K562 treated with DMSO at 1 percent for 4 hours (cell line): ENCODE measurements around the gene HBB. TPM values are rescaled to one million over a fixed set of nuclear protein-coding genes. Genes with fewer than 3 reads are reported as not detected.

Source experiments
- total RNA-seq: library from RNA; unstranded; fragments of 300-600 nt; gene quantifications from 2 replicates; pipeline ENCODE4 v1.2.3, GENCODE V29; 2022; ENCODE audit not compliant: insufficient read depth

The HBB gene
- not detected in 2 replicates for total RNA-seq

GRCh38 chr11:5226732-5227310, at the start of gene HBB:
Gene HBB, minus strand, starts transcription at chr11:5227071. Its CDS starts 50 bp downstream, at chr11:5227021.

GRCh38 chr11:5269715-5270147, 42.9 kb upstream of the HBB start, which contains the start of gene HBE1:
Gene HBE1, minus strand, starts transcription at chr11:5269945. Its CDS starts 55 bp downstream, at chr11:5269890.

GRCh38 chr11:5254646-5255413, 28.0 kb upstream of the HBB start, which contains the start of gene HBG2:
Gene HBG2, minus strand, starts transcription at chr11:5254781. Its CDS starts 53 bp downstream, at chr11:5254728.

GRCh38 chr11:5249807-5250396, 23.0 kb upstream of the HBB start, which contains the start of gene HBG1:
Gene HBG1, minus strand, starts transcription at chr11:5249857. Its CDS starts 53 bp downstream, at chr11:5249804.

GRCh38 chr11:5234381-5234834, 7.5 kb upstream of the HBB start, which contains the start of gene HBD:
Gene HBD, minus strand, starts transcription at chr11:5234483. Its CDS starts 50 bp downstream, at chr11:5234433.

GRCh38 chr11:5200582-5200981, 26.3 kb downstream of the HBB start, which contains the start of gene OR51V1:
Gene OR51V1, minus strand, starts transcription at chr11:5200682. Its CDS starts 0 bp downstream, at chr11:5200682.

Other genes starting within 250 kb of the HBB start
- gene OR51L1, start 232.2 kb downstream of the HBB start, total RNA-seq, result not detected in 2 replicates
- not detected in 2 replicates for gene OR52J3, start 180.5 kb downstream of the HBB start, total RNA-seq
- not detected in 2 replicates for gene OR52E2, start 167.4 kb downstream of the HBB start, total RNA-seq
- not detected in 2 replicates for gene OR52E1, start 157.5 kb downstream of the HBB start, total RNA-seq
- gene OR52A5, start 88.7 kb downstream of the HBB start, total RNA-seq, result not detected in 2 replicates
- not detected in 2 replicates for gene OR52A1, start 72.3 kb downstream of the HBB start, total RNA-seq
- gene OR51V1, start 26.4 kb downstream of the HBB start, total RNA-seq, result not detected in 2 replicates
- 3.4 TPM in 1 of 2 replicates, not detected in the other for gene HBD, start 7.4 kb upstream of the HBB start, total RNA-seq
- 509 and 521 TPM in 2 replicates for gene HBG1, start 22.8 kb upstream of the HBB start, total RNA-seq
- gene HBG2, start 27.7 kb upstream of the HBB start, total RNA-seq, result 2,558 and 2,601 TPM in 2 replicates
- 1,476 and 1,673 TPM in 2 replicates for gene HBE1, start 42.9 kb upstream of the HBB start, total RNA-seq
- gene OR51B4, start 74.9 kb upstream of the HBB start, total RNA-seq, result 55.4 and 61.8 TPM in 2 replicates
- 1.9 and 4.3 TPM in 2 replicates for gene OR51B2, start 97.2 kb upstream of the HBB start, total RNA-seq
- gene OR51B5, start 116.5 kb upstream of the HBB start, total RNA-seq, result 61.3 and 61.7 TPM in 2 replicates
- not detected in 2 replicates for gene OR51B6, start 124.4 kb upstream of the HBB start, total RNA-seq
- gene OR51M1, start 156.7 kb upstream of the HBB start, total RNA-seq, result not detected in 2 replicates
- gene OR51Q1, start 195.0 kb upstream of the HBB start, total RNA-seq, result not detected in 2 replicates
- gene OR51I1, start 214.4 kb upstream of the HBB start, total RNA-seq, result not detected in 2 replicates
- gene OR51I2, start 222.3 kb upstream of the HBB start, total RNA-seq, result not detected in 2 replicates